GM23248 (cell line): ENCODE data around the gene SMOC2. TPM values are rescaled to one million over a fixed set of nuclear protein-coding genes. Genes with fewer than 3 reads are reported as not detected.

ENCODE experiments used
- DNase-seq: peaks from one replicate; pipeline ENCODE4 v3.0.0-alpha.2; 2015
- H2AFZ ChIP-seq: fragments of 200-600 bp; sonication (generic); 2 replicates; pipeline ENCODE4 v1.6.1; 2016; ENCODE audit warnings: antibody characterized with exemption
- H3F3A ChIP-seq: fragments of 200-600 bp; sonication (generic); 2 replicates; pipeline ENCODE4 v1.6.1; 2016; ENCODE audit warnings: mild to moderate bottlenecking, antibody characterized with exemption, mixed run types; ENCODE audit not compliant: insufficient read depth
- H3K27ac ChIP-seq: fragments of 200-600 bp; sonication (generic); 2 replicates; pipeline ENCODE4 v1.5.1; 2016; ENCODE audit warnings: mild to moderate bottlenecking
- H3K27me3 ChIP-seq: fragments of 200-600 bp; sonication (generic); replicated peaks from 2 replicates; pipeline ENCODE4 v1.6.1; 2016; ENCODE audit warnings: mild to moderate bottlenecking; ENCODE audit not compliant: insufficient read depth
- H3K36me3 ChIP-seq: fragments of 200-600 bp; sonication (generic); 2 replicates; pipeline ENCODE4 v1.6.1; 2016; ENCODE audit warnings: low read depth, mild to moderate bottlenecking
- H3K4me1 ChIP-seq: fragments of 200-600 bp; sonication (generic); 2 replicates; pipeline ENCODE4 v1.6.1; 2016; ENCODE audit warnings: mild to moderate bottlenecking; ENCODE audit not compliant: insufficient read depth
- H3K4me2 ChIP-seq: fragments of 200-600 bp; sonication (generic); one replicate; pipeline ENCODE4 v1.6.1; 2016; ENCODE audit warnings: mild to moderate bottlenecking; ENCODE audit not compliant: unreplicated experiment
- H3K4me3 ChIP-seq: fragments of 200-600 bp; sonication (generic); 2 replicates; pipeline ENCODE4 v1.5.1; 2016; ENCODE audit warnings: mild to moderate bottlenecking
- H3K79me2 ChIP-seq: fragments of 200-600 bp; sonication (generic); 2 replicates; pipeline ENCODE4 v1.6.1; 2016; ENCODE audit warnings: mild to moderate bottlenecking; ENCODE audit not compliant: insufficient read depth
- H3K9ac ChIP-seq: fragments of 200-600 bp; sonication (generic); 2 replicates; pipeline ENCODE4 v1.6.1; 2016; ENCODE audit warnings: mild to moderate bottlenecking
- H3K9me2 ChIP-seq: fragments of 200-600 bp; sonication (generic); 2 replicates; pipeline ENCODE4 v1.6.1; 2016; ENCODE audit warnings: mixed run types, mild to moderate bottlenecking, moderate library complexity; ENCODE audit not compliant: insufficient read depth
- H3K9me3 ChIP-seq: fragments of 200-600 bp; sonication (generic); one replicate; pipeline ENCODE4 v1.6.1; 2017; ENCODE audit warnings: low read depth
- H4K20me1 ChIP-seq: fragments of 200-600 bp; sonication (generic); 2 replicates; pipeline ENCODE4 v1.6.0; 2016; ENCODE audit not compliant: insufficient read depth
- EZH2 ChIP-seq: fragments of 200-600 bp; sonication (generic); IDR thresholded peaks from 2 replicates; pipeline ENCODE4 v1.6.1; 2018; ENCODE audit warnings: antibody characterized with exemption, mild to moderate bottlenecking; ENCODE audit not compliant: insufficient read depth, poor library complexity, severe bottlenecking
- EZH2phosphoT487 ChIP-seq: fragments of 200-600 bp; sonication (generic); IDR thresholded peaks from 2 replicates; pipeline ENCODE4 v1.6.1; 2018; ENCODE audit warnings: antibody characterized with exemption, moderate library complexity, mild to moderate bottlenecking, low read depth; ENCODE audit not compliant: insufficient read depth
- WGBS, 2 experiments: methylation state at CpG; one replicate each; pipeline ENCODE4 v1.1.6; 2015 to 2017; ENCODE audit warnings: low lambda C conversion rate in 2 of 2, low coverage in 1 of 2; ENCODE audit errors: missing lambda C conversion rate in 2 of 2; 5-methylcytosine and 5-hydroxymethylcytosine counted together
- in situ Hi-C: fragments of 300-500 bp; cut with MboI; formaldehyde crosslinking; loops from 2 replicates; pipeline ENCODE4 v1.15.0; 2020
- polyA plus RNA-seq: library from polyadenylated mRNA; unstranded; fragments of >200 nt; fragmentation: Nextera tagmentation; extraction: Ambion mirVana; gene quantifications from 2 replicates; pipeline ENCODE4 v1.2.1, GENCODE V29; 2016
- total RNA-seq: library from RNA; depleted of rRNA; stranded (reverse); fragments of >200 nt; shearing (Covaris generic); gene quantifications from 2 replicates; pipeline ENCODE4 v1.2.3, GENCODE V29; 2014

Gene SMOC2
- total and polyA plus RNA-seq, 2 experiments from 2014 or later = not detected

DNA sequence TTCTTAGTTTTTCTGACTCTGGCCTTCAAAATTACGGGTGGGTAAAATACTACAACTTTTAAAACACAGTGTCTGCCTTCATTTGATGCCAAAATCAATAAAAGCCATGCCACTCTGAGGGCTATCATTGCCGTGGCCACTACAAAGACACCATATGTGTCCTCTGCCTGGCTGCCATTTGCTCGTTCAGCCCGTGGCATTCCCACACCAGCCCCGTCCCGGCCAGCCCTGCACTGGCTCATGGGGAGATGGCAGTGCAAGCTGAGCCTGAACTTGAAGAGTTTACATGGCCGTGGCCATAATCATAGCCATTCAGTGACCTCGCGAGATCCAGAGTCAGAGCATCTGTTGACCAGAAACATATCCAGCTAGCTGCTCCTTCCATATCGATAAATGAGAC is 79.2 kb downstream of the SMOC2 start:
- Histone ChIP-seq H3K4me2 (no peak overlapping the region), H4K20me1 (no peaks in the 10 kb centered on the region), H3K4me1 (no peaks in the 10 kb centered on the region), H3F3A (no peaks in the 10 kb centered on the region), H3K36me3 (no peaks in the 10 kb centered on the region), H3K27me3 (no peaks in the 10 kb centered on the region), H3K79me2 (no peaks in the 10 kb centered on the region), H3K9me2 (no peaks in the 10 kb centered on the region), H2AFZ (no peak overlapping the region), H3K27ac (no peak overlapping the region), H3K9ac (no peak overlapping the region), H3K4me3 (no peak overlapping the region), H3K9me3 (no peaks in the 10 kb centered on the region)
- WGBS, 2 experiments = 46 to 54% methylated on average over 10 of the region's 10 CpGs
- TF ChIP-seq EZH2 (no peak), EZH2phosphoT487 (no peak)
- DNase-seq = no peak
- in situ Hi-C loops = no loop called here

- Histone ChIP-seq H4K20me1 (no peaks in the 10 kb centered on the region), H3K27ac (no peak overlapping the region), H3K9ac (no peak overlapping the region), H2AFZ (no peak overlapping the region), H3K4me2 (no peak overlapping the region), H3K79me2 (no peaks in the 10 kb centered on the region), H3K9me2 (no peaks in the 10 kb centered on the region), H3K9me3 (no peaks in the 10 kb centered on the region), H3K27me3 (no peaks in the 10 kb centered on the region), H3K4me1 (no peaks in the 10 kb centered on the region), H3F3A (no peaks in the 10 kb centered on the region), H3K36me3 (no peaks in the 10 kb centered on the region), H3K4me3 (no peak overlapping the region)
- in situ Hi-C loops = no loop called here
- TF ChIP-seq EZH2phosphoT487 = no peak
- no peak for TF ChIP-seq EZH2
- 11 to 12% methylated on average over 13 of the region's 13 CpGs for WGBS, 2 experiments
- DNase-seq = no peak
These were observed 83.6 kb downstream of the SMOC2 start for GRCh38 chr6:168524571-168525001.

- Histone ChIP-seq H3K79me2 (no peaks in the 10 kb centered on the region), H3F3A (no peaks in the 10 kb centered on the region), H3K4me3 (no peak overlapping the region), H3K9me3 (no peaks in the 10 kb centered on the region), H3K27ac (no peak overlapping the region), H3K4me2 (no peak overlapping the region), H3K36me3 (no peaks in the 10 kb centered on the region), H3K9ac (no peak overlapping the region), H3K4me1 (no peaks in the 10 kb centered on the region), H4K20me1 (no peaks in the 10 kb centered on the region), H3K9me2 (no peaks in the 10 kb centered on the region), H2AFZ (no peak overlapping the region), H3K27me3 (no peaks in the 10 kb centered on the region)
- TF ChIP-seq EZH2 (no peak), EZH2phosphoT487 (no peak)
- 49 to 51% methylated on average over 8 of the region's 8 CpGs for WGBS, 2 experiments
- in situ Hi-C loops = no loop called here
- DNase-seq = no peak
These were observed 84.1 kb downstream of the SMOC2 start for GRCh38 chr6:168525114-168525513.

GRCh38 chr6:168525926-168526630 is 85.1 kb downstream of the SMOC2 start:
- no peak for TF ChIP-seq EZH2phosphoT487
- no peak for TF ChIP-seq EZH2
- in situ Hi-C loops = no loop called here

More at GRCh38 chr6:168525926-168526630, 85.1 kb downstream of the SMOC2 start:
- H3K4me2 ChIP-seq = no peak overlapping the region
- WGBS, 2 experiments = 68 to 76% methylated on average over 15 to 16 of the region's 16 CpGs
- H3K27ac ChIP-seq = no peak overlapping the region
- no peaks in the 10 kb centered on the region for H4K20me1 ChIP-seq
- no peaks in the 10 kb centered on the region for H3K36me3 ChIP-seq
- no peaks in the 10 kb centered on the region for H3F3A ChIP-seq
- H3K27me3 ChIP-seq = no peaks in the 10 kb centered on the region
- no peak for DNase-seq
- no peaks in the 10 kb centered on the region for H3K9me3 ChIP-seq
- no peak overlapping the region for H3K4me3 ChIP-seq
- H3K9ac ChIP-seq = no peak overlapping the region
- H3K79me2 ChIP-seq = no peaks in the 10 kb centered on the region
- H3K9me2 ChIP-seq = no peaks in the 10 kb centered on the region
- H3K4me1 ChIP-seq = no peaks in the 10 kb centered on the region
- H2AFZ ChIP-seq = no peak overlapping the region
